ENCODE data around the gene RSAD2. TPM values are rescaled to one million over a fixed set of nuclear protein-coding genes. Genes with fewer than 3 reads are reported as not detected.
A peak's percentile ranks its signal among the peaks of the same experiment; 100 is the strongest.

The RSAD2 gene
- total and polyA plus RNA-seq, 8 donors, result 0.45 to 9.2 (median 1.4) TPM; not detected in 2

GRCh38 chr2:6926071-6926732 lies 48.6 kb downstream of the RSAD2 start:
- H3K27me3 ChIP-seq, result no peaks in the 10 kb centered on the region
- 89 to 93% (median 89%) methylated on average over 14 of the region's 14 CpGs for WGBS, 5 donors
- TF ChIP-seq EP300 (IDR thresholded peaks at IDR 0.05) (no peak), POLR2A (IDR thresholded peaks at IDR 0.05) (no peak), CTCF (IDR thresholded peaks at IDR 0.05) (no peak), POLR2AphosphoS5 (IDR thresholded peaks at IDR 0.05) (no peak)
- H3K4me3 ChIP-seq, result no peak overlapping the region
- no peaks in the 10 kb centered on the region for H3K9me3 ChIP-seq
- no peak overlapping the region for H3K27ac ChIP-seq
- intact Hi-C loops (cut with DNase I; ENCODE audit: low total_unique reads), result no loop called here
- DNase-seq, result no peak
- peaks cover 12 to 35% (median 23%) of the 10 kb centered on the region in 4 donors for H3K4me1 ChIP-seq
- H3K36me3 ChIP-seq, result no peaks in the 10 kb centered on the region

- Histone ChIP-seq H3K4me1 (peaks cover 9 to 32% (median 13%) of the 10 kb centered on the region in 4 donors), H3K4me3 (no peak overlapping the region), H3K36me3 (no peaks in the 10 kb centered on the region), H3K27ac (no peak overlapping the region), H3K27me3 (no peaks in the 10 kb centered on the region), H3K9me3 (no peaks in the 10 kb centered on the region)
- peak in 1 of 2 donors; percentile 31 for DNase-seq
- TF ChIP-seq EP300 (IDR thresholded peaks at IDR 0.05), result no peak
- TF ChIP-seq CTCF (IDR thresholded peaks at IDR 0.05), result no peak
- TF ChIP-seq POLR2AphosphoS5 (IDR thresholded peaks at IDR 0.05), result no peak
- TF ChIP-seq POLR2A (IDR thresholded peaks at IDR 0.05), result no peak
- WGBS, 5 donors, result 27 to 43% (median 37%) methylated on average over 3 of the region's 3 CpGs
- intact Hi-C loops (cut with DNase I; ENCODE audit: low total_unique reads), result no loop called here
Observed at GRCh38 chr2:6927186-6927585, 49.6 kb downstream of the RSAD2 start.

GRCh38 chr2:6927753-6928152 lies 50.2 kb downstream of the RSAD2 start:
- intact Hi-C loops (cut with DNase I; ENCODE audit: low total_unique reads), result no loop called here
- no peak for DNase-seq
- Histone ChIP-seq H3K36me3 (no peaks in the 10 kb centered on the region), H3K27ac (no peak overlapping the region), H3K9me3 (no peaks in the 10 kb centered on the region), H3K27me3 (no peaks in the 10 kb centered on the region), H3K4me1 (peaks cover 7 to 32% (median 11%) of the 10 kb centered on the region in 4 donors), H3K4me3 (no peak overlapping the region)
- TF ChIP-seq POLR2AphosphoS5 (IDR thresholded peaks at IDR 0.05) (no peak), POLR2A (IDR thresholded peaks at IDR 0.05) (no peak), EP300 (IDR thresholded peaks at IDR 0.05) (no peak), CTCF (IDR thresholded peaks at IDR 0.05) (no peak)
- WGBS, 5 donors, result 93 to 99% (median 95%) methylated on average over 3 of the region's 3 CpGs

- Histone ChIP-seq H3K4me1 (peaks cover 7 to 32% (median 11%) of the 10 kb centered on the region in 4 donors), H3K36me3 (no peaks in the 10 kb centered on the region), H3K9me3 (no peaks in the 10 kb centered on the region), H3K27ac (no peak overlapping the region), H3K27me3 (no peaks in the 10 kb centered on the region), H3K4me3 (no peak overlapping the region)
- 87 to 98% (median 89%) methylated on average over 9 of the region's 9 CpGs for WGBS, 5 donors
- intact Hi-C loops (cut with DNase I; ENCODE audit: low total_unique reads), result no loop called here
- no peak for DNase-seq
- no peak for TF ChIP-seq EP300 (IDR thresholded peaks at IDR 0.05)
- TF ChIP-seq POLR2A (IDR thresholded peaks at IDR 0.05), result no peak
- no peak for TF ChIP-seq CTCF (IDR thresholded peaks at IDR 0.05)
- no peak for TF ChIP-seq POLR2AphosphoS5 (IDR thresholded peaks at IDR 0.05)
Observed at GRCh38 chr2:6928452-6928851, 50.9 kb downstream of the RSAD2 start.
